T-cell (primary cell): ENCODE results near the gene ARMC12. TPM values are rescaled to one million over a fixed set of nuclear protein-coding genes. Genes with fewer than 3 reads are reported as not detected.
A peak's percentile ranks its signal among the peaks of the same experiment; 100 is the strongest.

Experiments used
- ATAC-seq, 4 experiments: fragments of 200-7000 bp in 3 of 4; fragments of 150-1000 bp in 1 of 4; cut with Tn5 transposase; replicated peaks in 1 of 4; 1 replicate in 3 of 4; 2 replicates in 1 of 4; pipeline ENCODE4 v1.10.0; 2021; ENCODE audit warnings: moderate library complexity in 3 of 4, mild to moderate bottlenecking in 2 of 4, moderate number of reproducible peaks in 1 of 4
- CTCF ChIA-PET, 2 donors: fragments of 300-600 bp; sonication (Branson Sonifier 250); formaldehyde crosslinking; loops; one replicate each; lab custom pipeline; 2022; ENCODE audit warnings: antibody characterized with exemption in 2 of 2; lab: Charles Lee
- POLR2A ChIA-PET, 2 donors: fragments of 300-600 bp; sonication (Branson Sonifier 250); formaldehyde crosslinking; loops; one replicate each; lab custom pipeline; 2022; ENCODE audit warnings: antibody characterized with exemption in 2 of 2; lab: Charles Lee
- DNase-seq, 35 experiments: peaks; one replicate each; pipeline versions ENCODE4 v3.0.0 to v3.0.0-alpha.2; 2013 to 2023
- H3K27ac ChIP-seq: one replicate; pipeline ENCODE4 v1.5.1; 2013; ENCODE audit warnings: low read length
- H3K27me3 ChIP-seq, 2 experiments: replicated peaks in 1 of 2; 1 replicate in 1 of 2; 2 replicates in 1 of 2; pipeline versions ENCODE4 v1.6.1 to v1.7.0; 2013; ENCODE audit warnings: low read length in 1 of 2, mixed read lengths in 1 of 2; ENCODE audit not compliant: control insufficient read depth in 2 of 2, insufficient read depth in 2 of 2; ENCODE audit errors: extremely low read depth in 1 of 2
- H3K36me3 ChIP-seq, 2 donors: 1 replicate in 1 of 2; 2 replicates in 1 of 2; pipeline versions ENCODE4 v1.6.1 to v1.7.0; 2013; ENCODE audit warnings: low read length in 1 of 2; ENCODE audit not compliant: control insufficient read depth in 2 of 2, insufficient read depth in 1 of 2; ENCODE audit errors: extremely low read depth in 1 of 2
- H3K4me1 ChIP-seq, 2 experiments: 1 replicate in 1 of 2; 2 replicates in 1 of 2; pipeline versions ENCODE4 v1.6.1 to v1.7.0; 2013; ENCODE audit warnings: low read length in 2 of 2, mixed read lengths in 1 of 2; ENCODE audit not compliant: insufficient read depth in 2 of 2, control insufficient read depth in 1 of 2; ENCODE audit errors: extremely low read depth in 1 of 2
- H3K4me3 ChIP-seq, 2 donors: 1 replicate in 1 of 2; 2 replicates in 1 of 2; pipeline versions ENCODE4 v1.5.1 to v1.7.0; 2013; ENCODE audit warnings: mild to moderate bottlenecking in 2 of 2, low read length in 1 of 2, moderate library complexity in 1 of 2; ENCODE audit not compliant: control insufficient read depth in 1 of 2; ENCODE audit errors: extremely low read depth in 1 of 2
- H3K9me3 ChIP-seq: 2 replicates; pipeline ENCODE4 v1.7.0; 2013
- H3K27ac Mint-ChIP-seq, 2 donors: one replicate each; pipeline ENCODE4 v1.8.0; 2020 to 2021; ENCODE audit warnings: mild to moderate bottlenecking in 2 of 2, mixed read lengths in 2 of 2
- H3K27me3 Mint-ChIP-seq, 2 donors: one replicate each; pipeline ENCODE4 v1.8.0; 2021 to 2022; ENCODE audit warnings: mixed read lengths in 2 of 2
- H3K36me3 Mint-ChIP-seq: one replicate; pipeline ENCODE4 v1.8.0; 2021; ENCODE audit warnings: mixed read lengths
- H3K4me1 Mint-ChIP-seq, 3 donors: one replicate each; pipeline ENCODE4 v1.8.0; 2020 to 2022; ENCODE audit warnings: mixed read lengths in 3 of 3, mild to moderate bottlenecking in 1 of 3
- H3K4me3 Mint-ChIP-seq, 3 donors: one replicate each; pipeline ENCODE4 v1.8.0; 2020 to 2022; ENCODE audit warnings: mild to moderate bottlenecking in 3 of 3, mixed read lengths in 3 of 3, moderate library complexity in 3 of 3
- H3K9me3 Mint-ChIP-seq, 3 donors: one replicate each; pipeline ENCODE4 v1.8.0; 2020 to 2022; ENCODE audit warnings: mixed read lengths in 3 of 3
- WGBS: methylation state at CpG from one replicate; pipeline ENCODE4 v1.1.5; 2013; ENCODE audit warnings: missing lambda C conversion rate; ENCODE audit not compliant: insufficient coverage; 5-methylcytosine and 5-hydroxymethylcytosine counted together
- total RNA-seq, 35 experiments: library from RNA in 6 of 35; stranded (reverse) in 6 of 35; fragments of 120-200 nt in 1 of 35; gene quantifications; one replicate each; pipeline versions ENCODE4 v1.2.1 to v1.2.4 and lab custom pipeline; 2013 to 2026

Gene ARMC12
- total RNA-seq, 5 donors from 2014 or later (not counting 1 experiment from before 2014, with no cell fraction given), result 0.63 to 1.8 (median 0.90) TPM

- Histone ChIP-seq H3K27ac (no peak overlapping the region), H3K9me3 (no peaks in the 10 kb centered on the region), H3K4me3 (no peak overlapping the region), H3K36me3 (no peaks in the 10 kb centered on the region), H3K27me3 (peaks cover 0 to 55% of the 10 kb centered on the region in 2 experiments), H3K4me1 (peaks cover 0 to 10% of the 10 kb centered on the region in 2 experiments)
- H3K9me3 Mint-ChIP-seq, result no peaks in the 10 kb centered on the region
- no peaks in the 10 kb centered on the region for H3K36me3 Mint-ChIP-seq
- WGBS, result 88% methylated on average over 4 of the region's 11 CpGs
- ChIA-PET POLR2A (no interaction called here), CTCF (no interaction called here)
- no peak for DNase-seq
- H3K27me3 Mint-ChIP-seq, result peaks cover 25 to 28% of the 10 kb centered on the region in 2 donors
- H3K4me3 Mint-ChIP-seq, result no peak overlapping the region
- ATAC-seq, result no peak
- H3K4me1 Mint-ChIP-seq, result peaks cover 5 to 9% (median 7%) of the 10 kb centered on the region in 3 donors
- no peak overlapping the region for H3K27ac Mint-ChIP-seq
Measured at GRCh38 chr6:35774116-35774794, 37.4 kb downstream of the ARMC12 start.

DNA sequence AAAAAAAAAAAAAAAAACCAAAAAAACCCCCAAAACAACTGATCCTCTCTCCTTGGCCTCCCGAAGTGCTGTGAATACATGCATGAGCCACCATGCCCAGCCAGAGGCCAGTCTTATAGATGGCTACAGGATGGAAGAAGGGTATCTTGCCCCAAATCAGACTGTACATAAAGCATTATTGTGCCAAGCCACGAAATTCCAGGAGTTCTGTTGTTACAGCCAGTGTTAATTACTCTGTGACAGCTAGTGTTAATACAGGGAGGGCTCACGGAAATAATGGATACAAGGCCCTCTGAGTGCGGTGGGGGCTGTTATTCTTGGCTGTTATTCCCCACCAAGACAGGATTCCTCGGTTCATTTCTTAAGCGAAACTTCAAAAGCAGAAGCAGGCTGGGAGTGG lies 38.2 kb downstream of the ARMC12 start:
- no peak for ATAC-seq
- Histone ChIP-seq H3K9me3 (no peaks in the 10 kb centered on the region), H3K27ac (no peak overlapping the region), H3K27me3 (peaks cover 0 to 57% of the 10 kb centered on the region in 2 experiments), H3K4me3 (no peak overlapping the region), H3K36me3 (no peaks in the 10 kb centered on the region), H3K4me1 (peaks cover 0 to 10% of the 10 kb centered on the region in 2 experiments)
- Mint-ChIP-seq H3K36me3 (no peaks in the 10 kb centered on the region), H3K4me1 (peaks cover 5 to 9% (median 7%) of the 10 kb centered on the region in 3 donors), H3K27me3 (peaks cover 25 to 33% of the 10 kb centered on the region in 2 donors), H3K9me3 (no peaks in the 10 kb centered on the region), H3K4me3 (no peak overlapping the region), H3K27ac (no peak overlapping the region)
- no peak for DNase-seq
- CTCF ChIA-PET, result no interaction called here
- POLR2A ChIA-PET, result no interaction called here
- WGBS, result 80% methylated on average over 5 of the region's 6 CpGs

DNA sequence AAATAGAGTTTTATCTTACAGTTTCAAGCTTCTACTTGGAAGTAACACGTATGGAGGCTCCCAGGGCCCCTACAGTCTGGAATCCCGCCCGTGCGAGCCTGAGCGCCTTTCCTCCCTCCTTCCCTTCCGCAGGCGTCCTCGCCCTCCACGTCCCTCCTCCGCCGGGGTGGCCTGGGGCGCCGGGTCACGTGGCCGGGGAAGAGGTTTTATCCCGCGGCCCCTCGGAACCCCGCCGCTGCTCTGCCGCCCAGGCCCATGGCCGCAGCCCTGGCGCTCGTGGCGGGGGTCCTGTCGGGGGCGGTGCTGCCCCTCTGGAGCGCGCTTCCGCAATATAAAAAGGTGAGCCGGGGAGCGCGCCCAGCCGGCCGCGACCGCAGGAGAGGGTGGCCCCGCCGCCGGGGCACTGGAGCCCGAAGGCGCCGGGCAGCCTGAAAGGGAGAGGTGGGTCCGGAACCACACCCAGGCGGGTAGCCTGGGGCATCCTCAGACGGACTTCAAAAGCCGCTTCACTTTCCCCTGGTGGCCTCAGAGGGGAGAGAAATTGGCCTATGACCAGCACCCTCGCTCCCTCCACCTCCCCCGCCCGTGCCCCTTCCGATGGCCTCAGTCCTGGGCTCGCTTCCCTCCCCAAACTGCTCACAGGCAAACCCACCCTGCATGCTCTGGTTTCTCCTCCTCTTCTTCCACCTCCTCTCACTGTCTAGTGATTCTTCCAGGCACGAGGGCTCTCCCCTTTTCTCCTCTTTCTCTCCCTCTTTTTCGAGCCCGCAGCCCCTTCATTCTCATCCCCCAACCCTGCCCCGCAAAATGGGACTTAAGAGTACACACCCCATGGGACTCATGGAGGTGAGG lies 39.8 kb downstream of the ARMC12 start, which contains the start of gene CLPSL2:
TSS of gene CLPSL2 (plus strand) at position 235 of the 852 bp plus-strand sequence. CDS start at position 256, 21 bp downstream.
- Histone ChIP-seq H3K4me1 (peaks cover 0 to 10% of the 10 kb centered on the region in 2 experiments), H3K4me3 (peak within 1 kb of the TSS in 1 of 2 donors; percentile 60), H3K9me3 (no peaks in the 10 kb centered on the region), H3K36me3 (no peaks in the 10 kb centered on the region), H3K27me3 (peaks cover 0 to 56% of the 10 kb centered on the region in 2 experiments), H3K27ac (no peak within 1 kb of the TSS)
- POLR2A ChIA-PET, result no interaction called here
- WGBS, result 2% methylated on average over 47 of the region's 56 CpGs
- ATAC-seq (peak in 2 of 4 experiments; percentile 38 to 56), DNase-seq (no peak)
- CTCF ChIA-PET, result no interaction called here
- H3K4me3 Mint-ChIP-seq, result peak within 1 kb of the TSS; percentile 37 to 59 (median 58)
- no peaks in the 10 kb centered on the region for H3K9me3 Mint-ChIP-seq
- H3K27ac Mint-ChIP-seq, result no peak within 1 kb of the TSS
- no peaks in the 10 kb centered on the region for H3K36me3 Mint-ChIP-seq
- H3K27me3 Mint-ChIP-seq, result peaks cover 27 to 38% of the 10 kb centered on the region in 2 donors
- peaks cover 5 to 9% (median 7%) of the 10 kb centered on the region in 3 donors for H3K4me1 Mint-ChIP-seq

DNA sequence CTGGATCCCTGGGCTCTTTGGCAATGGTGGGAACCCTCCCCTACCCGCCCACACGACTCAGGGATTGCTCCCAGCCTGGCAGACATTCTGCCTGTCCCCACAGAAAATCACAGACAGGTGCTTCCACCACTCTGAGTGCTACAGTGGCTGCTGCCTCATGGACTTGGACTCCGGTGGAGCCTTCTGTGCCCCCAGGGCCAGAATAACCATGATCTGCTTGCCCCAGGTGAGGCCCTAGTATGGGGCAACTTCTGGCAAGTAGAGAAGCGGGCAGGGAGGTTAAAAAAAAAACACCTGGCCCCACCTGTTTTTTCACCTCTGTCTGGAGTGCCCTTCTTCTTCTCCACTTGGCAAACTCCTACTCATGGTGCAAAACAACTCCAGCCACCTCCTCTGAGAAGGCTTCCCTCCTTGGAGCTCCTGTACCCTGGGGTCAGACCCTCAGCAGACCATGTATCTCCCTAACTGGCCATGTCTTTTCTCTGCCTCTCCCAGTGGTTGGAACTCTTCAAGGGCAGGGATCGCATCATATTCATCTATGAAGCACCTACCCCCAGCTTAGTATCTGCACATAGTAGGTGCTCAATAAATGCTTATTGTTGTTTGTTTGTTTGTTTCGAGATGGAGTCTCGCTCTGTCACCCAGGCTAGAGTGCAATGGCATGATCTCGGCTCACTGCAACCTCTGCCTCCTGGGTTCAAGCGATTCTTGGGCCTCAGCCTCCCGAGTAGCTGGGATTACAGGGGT lies 40.7 kb downstream of the ARMC12 start:
- WGBS, result 89% methylated on average over 7 of the region's 10 CpGs
- H3K9me3 ChIP-seq, result no peaks in the 10 kb centered on the region
- peaks cover 0 to 55% of the 10 kb centered on the region in 2 experiments for H3K27me3 ChIP-seq
- ChIA-PET POLR2A (no interaction called here), CTCF (no interaction called here)
- peaks cover 0 to 10% of the 10 kb centered on the region in 2 experiments for H3K4me1 ChIP-seq
- Mint-ChIP-seq H3K27ac (peak overlapping the region in 1 of 2 donors; percentile 44), H3K9me3 (no peaks in the 10 kb centered on the region), H3K4me1 (peaks cover 5 to 9% (median 7%) of the 10 kb centered on the region in 3 donors), H3K27me3 (peaks cover 30 to 40% of the 10 kb centered on the region in 2 donors), H3K36me3 (no peaks in the 10 kb centered on the region), H3K4me3 (peak overlapping the region; percentile 28 to 58 (median 53))
- no peaks in the 10 kb centered on the region for H3K36me3 ChIP-seq
- DNase-seq (no peak), ATAC-seq (no peak)
- H3K4me3 ChIP-seq, result no peak overlapping the region
- H3K27ac ChIP-seq, result no peak overlapping the region

DNA sequence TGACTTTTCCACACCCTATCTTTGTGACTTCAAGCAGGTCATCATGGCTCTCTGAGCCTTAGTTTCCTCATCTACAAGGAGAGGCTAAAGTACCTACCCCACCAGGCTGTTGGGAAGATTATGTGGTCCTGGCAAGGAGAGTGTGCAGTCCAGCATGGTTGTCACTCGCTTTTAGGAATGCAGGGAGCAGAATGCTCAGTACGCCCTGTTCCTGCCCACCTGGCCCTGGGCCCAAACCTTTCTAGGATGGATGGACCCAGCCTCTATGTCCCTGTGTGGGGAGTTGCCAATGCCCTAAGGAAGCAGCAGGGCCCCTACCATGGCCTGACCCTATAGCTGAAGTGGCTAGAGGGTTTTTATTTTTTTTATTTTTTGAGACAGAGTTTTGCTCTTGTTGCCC lies 41.6 kb downstream of the ARMC12 start:
- ChIA-PET POLR2A (no interaction called here), CTCF (no interaction called here)
- Mint-ChIP-seq H3K36me3 (no peaks in the 10 kb centered on the region), H3K27me3 (peaks cover 30 to 40% of the 10 kb centered on the region in 2 donors), H3K4me3 (peak overlapping the region in 1 of 3 donors; percentile 53), H3K27ac (no peak overlapping the region), H3K9me3 (no peaks in the 10 kb centered on the region), H3K4me1 (peaks cover 5 to 9% (median 7%) of the 10 kb centered on the region in 3 donors)
- 94% methylated on average over 2 of the region's 2 CpGs for WGBS
- H3K27ac ChIP-seq, result no peak overlapping the region
- peaks cover 0 to 54% of the 10 kb centered on the region in 2 experiments for H3K27me3 ChIP-seq
- ATAC-seq, result no peak
- H3K36me3 ChIP-seq, result no peaks in the 10 kb centered on the region
- peaks cover 0 to 10% of the 10 kb centered on the region in 2 experiments for H3K4me1 ChIP-seq
- no peaks in the 10 kb centered on the region for H3K9me3 ChIP-seq
- no peak overlapping the region for H3K4me3 ChIP-seq
- DNase-seq, result no peak

GRCh38 chr6:35780719-35781118 lies 43.9 kb downstream of the ARMC12 start, which contains the start of gene CLPSL1:
Gene CLPSL1 (plus strand): TSS chr6:35781019. CDS start chr6:35781111, 92 bp downstream.
- ChIA-PET POLR2A (no interaction called here), CTCF (no interaction called here)
- ATAC-seq (no peak), DNase-seq (no peak)
- H3K27me3 ChIP-seq, result peaks cover 0 to 40% of the 10 kb centered on the region in 2 experiments
- no peak within 1 kb of the TSS for H3K27ac ChIP-seq
- Mint-ChIP-seq H3K4me1 (peaks cover 5 to 9% (median 6%) of the 10 kb centered on the region in 3 donors), H3K27me3 (peaks cover 32 to 34% of the 10 kb centered on the region in 2 donors), H3K36me3 (no peaks in the 10 kb centered on the region), H3K27ac (no peak within 1 kb of the TSS), H3K4me3 (no peak within 1 kb of the TSS), H3K9me3 (no peaks in the 10 kb centered on the region)
- H3K36me3 ChIP-seq, result no peaks in the 10 kb centered on the region
- peaks cover 0 to 10% of the 10 kb centered on the region in 2 experiments for H3K4me1 ChIP-seq
- H3K9me3 ChIP-seq, result no peaks in the 10 kb centered on the region
- WGBS, result 73% methylated on average over 4 of the region's 7 CpGs
- H3K4me3 ChIP-seq, result no peak within 1 kb of the TSS
